WTC11 (cell line): Measurements from ENCODE around the gene IL27RA. TPM values are rescaled to one million over a fixed set of nuclear protein-coding genes. Genes with fewer than 3 reads are reported as not detected.
A peak's percentile ranks its signal among the peaks of the same experiment; 100 is the strongest.

Experiments used
- ATAC-seq: fragments of 200-7000 bp; cut with Tn5 transposase; 2 replicates; pipeline ENCODE4 v1.10.0; 2021; ENCODE audit warnings: mild to moderate bottlenecking, moderate library complexity
- CTCF ChIA-PET: fragments of 300-600 bp; sonication (Branson Sonifier 250); formaldehyde crosslinking; loops from one replicate; lab custom pipeline; 2021; ENCODE audit warnings: antibody characterized with exemption; lab: Charles Lee
- POLR2A ChIA-PET: fragments of 350-600 bp; sonication (Branson Sonifier 250); formaldehyde crosslinking; loops from one replicate; lab custom pipeline; 2021; ENCODE audit warnings: antibody characterized with exemption; lab: Charles Lee
- DNase-seq: peaks from one replicate; pipeline ENCODE4 v3.0.0; 2021; ENCODE audit warnings: low spot score
- H3K27ac Mint-ChIP-seq: 2 replicates; pipeline ENCODE4 v1.8.0; 2021; ENCODE audit warnings: mixed read lengths
- H3K27me3 Mint-ChIP-seq: 2 replicates; pipeline ENCODE4 v1.8.0; 2021; ENCODE audit warnings: low read depth, mild to moderate bottlenecking, moderate library complexity, mixed read lengths
- H3K36me3 Mint-ChIP-seq: 2 replicates; pipeline ENCODE4 v1.8.0; 2021; ENCODE audit warnings: mixed read lengths
- H3K4me1 Mint-ChIP-seq: 2 replicates; pipeline ENCODE4 v1.8.0; 2022; ENCODE audit warnings: mixed read lengths
- H3K4me3 Mint-ChIP-seq: 2 replicates; pipeline ENCODE4 v1.8.0; 2021; ENCODE audit warnings: mild to moderate bottlenecking, moderate library complexity, mixed read lengths
- H3K9me3 Mint-ChIP-seq: 2 replicates; pipeline ENCODE4 v1.8.0; 2021; ENCODE audit warnings: mixed read lengths
- CREB1 ChIP-seq: sonication (generic); formaldehyde crosslinking; IDR thresholded peaks from 2 replicates; pipeline ENCODE4 v1.8.0; 2023; ENCODE audit warnings: mild to moderate bottlenecking, missing genetic modification reagents
- ETV6 ChIP-seq: sonication (generic); formaldehyde crosslinking; IDR thresholded peaks from 2 replicates; pipeline ENCODE4 v1.8.1; 2022; ENCODE audit warnings: mild to moderate bottlenecking, missing genetic modification reagents
- JAZF1 ChIP-seq: fragments of 250-450 bp; sonication (Bioruptor Pico); IDR thresholded peaks from 2 replicates; pipeline ENCODE4 v1.9.0; 2021; ENCODE audit warnings: moderate library complexity, mild to moderate bottlenecking, inconsistent platforms
- KAT7 ChIP-seq: sonication (generic); formaldehyde crosslinking; IDR thresholded peaks from 2 replicates; pipeline ENCODE4 v1.8.1; 2023; ENCODE audit warnings: missing genetic modification reagents, mild to moderate bottlenecking, borderline replicate concordance
- NFATC4 ChIP-seq: fragments of 250-450 bp; sonication (Bioruptor Pico); IDR thresholded peaks from 2 replicates; pipeline ENCODE4 v1.9.0; 2021; ENCODE audit warnings: mild to moderate bottlenecking
- SP1 ChIP-seq: sonication (generic); formaldehyde crosslinking; conservative IDR thresholded peaks from 2 replicates; pipeline ENCODE4 v1.8.1; 2022; ENCODE audit warnings: missing genetic modification reagents
- TEAD1 ChIP-seq: sonication (generic); formaldehyde crosslinking; IDR thresholded peaks from 2 replicates; pipeline ENCODE4 v1.8.0; 2022; ENCODE audit warnings: mild to moderate bottlenecking, missing genetic modification reagents
- TP53 ChIP-seq: sonication (generic); formaldehyde crosslinking; IDR thresholded peaks from 2 replicates; pipeline ENCODE4 v1.8.1; 2023; ENCODE audit warnings: mild to moderate bottlenecking, missing genetic modification reagents
- ZNF121 ChIP-seq: sonication (generic); formaldehyde crosslinking; IDR thresholded peaks from 2 replicates; pipeline ENCODE4 v1.8.0; 2023; ENCODE audit warnings: missing genetic modification reagents
- ZNF232 ChIP-seq: sonication (generic); formaldehyde crosslinking; IDR thresholded peaks from 2 replicates; pipeline ENCODE4 v1.8.0; 2022; ENCODE audit warnings: mild to moderate bottlenecking, missing genetic modification reagents
- ZNF425 ChIP-seq: fragments of 250-450 bp; sonication (Bioruptor Pico); conservative IDR thresholded peaks from 2 replicates; pipeline ENCODE4 v1.9.0; 2021; ENCODE audit warnings: mild to moderate bottlenecking
- total RNA-seq: library from RNA; stranded (reverse); gene quantifications from 3 replicates; pipeline ENCODE4 v1.2.3, GENCODE V29; 2021
- TF ChIP-seq, protein P1 (sequence below): fragments of 200-600 bp; IDR thresholded peaks from 2 replicates; pipeline ENCODE4 v1.8.0; 2022; ENCODE audit warnings: antibody characterized with exemption
- TF ChIP-seq, protein P2 (sequence below): sonication (generic); formaldehyde crosslinking; IDR thresholded peaks from 2 replicates; pipeline ENCODE4 v1.8.1; 2022; ENCODE audit warnings: missing genetic modification reagents, borderline replicate concordance
- TF ChIP-seq, protein P3 (sequence below): fragments of 250-450 bp; sonication (Bioruptor Pico); IDR thresholded peaks from 2 replicates; pipeline ENCODE4 v1.9.0; 2021; ENCODE audit warnings: moderate library complexity, mild to moderate bottlenecking, inconsistent platforms, borderline replicate concordance

IL27RA gene
- total RNA-seq, 1 experiment from 2014 or later: 12.2 TPM

DNA sequence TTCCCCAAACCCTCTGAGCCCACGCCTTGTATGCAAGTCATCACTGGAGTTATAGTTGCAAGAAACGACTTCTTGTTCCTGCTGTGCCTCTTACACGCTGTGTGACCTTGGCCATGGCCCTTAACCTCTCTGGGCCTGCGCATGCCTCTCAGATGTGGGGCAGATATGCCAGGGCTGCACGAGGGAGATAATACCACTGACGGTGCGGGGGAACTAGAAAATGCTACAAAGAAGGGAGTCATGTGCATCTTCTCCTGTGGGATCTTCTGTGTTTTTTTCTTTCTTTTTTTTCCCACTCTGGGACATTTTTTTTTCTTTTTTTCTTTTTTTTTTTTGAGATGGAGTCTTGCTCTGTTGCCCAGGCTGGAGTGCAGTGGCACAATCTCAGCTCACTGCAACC is 63.3 kb downstream of the IL27RA start (continued):
- TF ChIP-seq, protein P1, sequence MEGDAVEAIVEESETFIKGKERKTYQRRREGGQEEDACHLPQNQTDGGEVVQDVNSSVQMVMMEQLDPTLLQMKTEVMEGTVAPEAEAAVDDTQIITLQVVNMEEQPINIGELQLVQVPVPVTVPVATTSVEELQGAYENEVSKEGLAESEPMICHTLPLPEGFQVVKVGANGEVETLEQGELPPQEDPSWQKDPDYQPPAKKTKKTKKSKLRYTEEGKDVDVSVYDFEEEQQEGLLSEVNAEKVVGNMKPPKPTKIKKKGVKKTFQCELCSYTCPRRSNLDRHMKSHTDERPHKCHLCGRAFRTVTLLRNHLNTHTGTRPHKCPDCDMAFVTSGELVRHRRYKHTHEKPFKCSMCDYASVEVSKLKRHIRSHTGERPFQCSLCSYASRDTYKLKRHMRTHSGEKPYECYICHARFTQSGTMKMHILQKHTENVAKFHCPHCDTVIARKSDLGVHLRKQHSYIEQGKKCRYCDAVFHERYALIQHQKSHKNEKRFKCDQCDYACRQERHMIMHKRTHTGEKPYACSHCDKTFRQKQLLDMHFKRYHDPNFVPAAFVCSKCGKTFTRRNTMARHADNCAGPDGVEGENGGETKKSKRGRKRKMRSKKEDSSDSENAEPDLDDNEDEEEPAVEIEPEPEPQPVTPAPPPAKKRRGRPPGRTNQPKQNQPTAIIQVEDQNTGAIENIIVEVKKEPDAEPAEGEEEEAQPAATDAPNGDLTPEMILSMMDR: no peak

GRCh38 chr19:14096272-14096992 is 64.9 kb downstream of the IL27RA start:
- POLR2A ChIA-PET: no interaction called here
- H3K4me1 Mint-ChIP-seq: peaks cover 8% of the 10 kb centered on the region
- DNase-seq (no peak), ATAC-seq (peak; percentile 66)
- H3K9me3 Mint-ChIP-seq: peaks cover 13% of the 10 kb centered on the region
- H3K4me3 Mint-ChIP-seq: no peak overlapping the region
- H3K27ac Mint-ChIP-seq: peak overlapping the region; percentile 9; the same call in 1 of the 2 replicates
- no peak for TF ChIP-seq CREB1 (CRISPR knock-in tag)
- no peak for TF ChIP-seq TP53
- TF ChIP-seq ZNF232: no peak
- TF ChIP-seq ZNF121 (CRISPR knock-in tag): peak; percentile 78
- H3K27me3 Mint-ChIP-seq: peaks cover 22% of the 10 kb centered on the region
- peaks cover 12% of the 10 kb centered on the region for H3K36me3 Mint-ChIP-seq
- CTCF ChIA-PET: interaction anchor here (0.6 to 2.2 kb wide), 9 partner anchors 11 to 391 kb away, joined by 3 to 19 read pairs (median 5); partner anchors contain the start of genes ASF1B and PRKACA

GRCh38 chr19:14097532-14098151 is 66.1 kb downstream of the IL27RA start:
- CTCF ChIA-PET: interaction anchor here (1.1 kb wide), 1 partner anchor 26 kb away, joined by 3 read pairs; the partner anchor contains the start of gene MISP3
- no peak overlapping the region for H3K4me3 Mint-ChIP-seq
- peak; percentile 53 for DNase-seq
- POLR2A ChIA-PET: no interaction called here
- peaks cover 13% of the 10 kb centered on the region for H3K9me3 Mint-ChIP-seq
- no peaks in the 10 kb centered on the region for H3K4me1 Mint-ChIP-seq
- H3K27ac Mint-ChIP-seq: no peak overlapping the region
- peaks cover 12% of the 10 kb centered on the region for H3K36me3 Mint-ChIP-seq
- TF ChIP-seq ZNF425 (CRISPR knock-in tag): no peak
- TF ChIP-seq, protein P1: 0 out of 2 replicates have a peak, but pooled peaks have one; percentile 6
- H3K27me3 Mint-ChIP-seq: peaks cover 19% of the 10 kb centered on the region
- ATAC-seq: peak; percentile 69

- no peaks in the 10 kb centered on the region for H3K4me1 Mint-ChIP-seq
- no peaks in the 10 kb centered on the region for H3K9me3 Mint-ChIP-seq
- no peak overlapping the region for H3K4me3 Mint-ChIP-seq
- ATAC-seq: no peak
- H3K36me3 Mint-ChIP-seq: no peaks in the 10 kb centered on the region
- CTCF ChIA-PET: interaction anchor here (0.7 to 1.3 kb wide), 2 partner anchors 12 to 14 kb away, joined by 3 read pairs; a partner anchor contains a TSS
- no peak for TF ChIP-seq TEAD1
- TF ChIP-seq, protein P2, sequence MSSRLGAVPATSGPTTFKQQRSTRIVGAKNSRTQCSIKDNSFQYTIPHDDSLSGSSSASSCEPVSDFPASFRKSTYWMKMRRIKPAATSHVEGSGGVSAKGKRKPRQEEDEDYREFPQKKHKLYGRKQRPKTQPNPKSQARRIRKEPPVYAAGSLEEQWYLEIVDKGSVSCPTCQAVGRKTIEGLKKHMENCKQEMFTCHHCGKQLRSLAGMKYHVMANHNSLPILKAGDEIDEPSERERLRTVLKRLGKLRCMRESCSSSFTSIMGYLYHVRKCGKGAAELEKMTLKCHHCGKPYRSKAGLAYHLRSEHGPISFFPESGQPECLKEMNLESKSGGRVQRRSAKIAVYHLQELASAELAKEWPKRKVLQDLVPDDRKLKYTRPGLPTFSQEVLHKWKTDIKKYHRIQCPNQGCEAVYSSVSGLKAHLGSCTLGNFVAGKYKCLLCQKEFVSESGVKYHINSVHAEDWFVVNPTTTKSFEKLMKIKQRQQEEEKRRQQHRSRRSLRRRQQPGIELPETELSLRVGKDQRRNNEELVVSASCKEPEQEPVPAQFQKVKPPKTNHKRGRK (CRISPR knock-in tag): no peak
- TF ChIP-seq CREB1 (CRISPR knock-in tag): no peak
- TF ChIP-seq SP1: no peak
- no peak for TF ChIP-seq JAZF1
- TF ChIP-seq, protein P3, sequence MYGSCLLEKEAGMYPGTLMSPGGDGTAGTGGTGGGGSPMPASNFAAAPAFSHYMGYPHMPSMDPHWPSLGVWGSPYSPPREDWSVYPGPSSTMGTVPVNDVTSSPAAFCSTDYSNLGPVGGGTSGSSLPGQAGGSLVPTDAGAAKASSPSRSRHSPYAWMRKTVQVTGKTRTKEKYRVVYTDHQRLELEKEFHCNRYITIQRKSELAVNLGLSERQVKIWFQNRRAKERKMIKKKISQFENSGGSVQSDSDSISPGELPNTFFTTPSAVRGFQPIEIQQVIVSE (CRISPR knock-in tag): no peak
- no peak for TF ChIP-seq ETV6 (CRISPR knock-in tag)
- no peak for TF ChIP-seq KAT7
- no peak for TF ChIP-seq ZNF121 (CRISPR knock-in tag)
- TF ChIP-seq NFATC4 (CRISPR knock-in tag): no peak
- TF ChIP-seq, all 79 proteins: peak for 0
- Mint-ChIP-seq H3K27ac (no peak overlapping the region), H3K27me3 (no peaks in the 10 kb centered on the region)
- POLR2A ChIA-PET: interaction anchor here (0.6 kb wide), 1 partner anchor 233 kb away, joined by 6 read pairs; no protein-coding TSS in a partner anchor
- DNase-seq: no peak
Measured at GRCh38 chr19:14101003-14101545, 69.5 kb downstream of the IL27RA start.
